ENCODE data around the gene ZNF217. TPM values are rescaled to one million over a fixed set of nuclear protein-coding genes. Genes with fewer than 3 reads are reported as not detected.
A peak's percentile ranks its signal among the peaks of the same experiment; 100 is the strongest.
"Not testable (repeated sequence)": the region's sequence is repeated elsewhere in the genome, so short reads cannot be mapped to it uniquely, and the experiment has no call there.

The ZNF217 gene
- total RNA-seq, 1 experiment from 2014 or later: 42.9 TPM

GRCh38 chr20:53595018-53595378 is 1.4 kb upstream of the ZNF217 start:
- H3K27me3 Mint-ChIP-seq (ENCODE audit: insufficient read depth, unreplicated experiment): no peaks in the 10 kb centered on the region
- H3K36me3 Mint-ChIP-seq (ENCODE audit: insufficient read depth, unreplicated experiment): no peaks in the 10 kb centered on the region
- TF ChIP-seq CTCF (IDR thresholded peaks at IDR 0.05; ENCODE audit: unreplicated experiment): no peak
- H3K4me1 Mint-ChIP-seq (ENCODE audit: insufficient read depth, unreplicated experiment): peaks cover 32% of the 10 kb centered on the region
- H3K9me3 Mint-ChIP-seq (ENCODE audit: unreplicated experiment): no peaks in the 10 kb centered on the region
- POLR2A ChIA-PET: interaction anchor here (0.6 to 13.8 kb wide), 31 partner anchors 10 to 529 kb away, joined by 3 to 350 read pairs (median 7); no protein-coding TSS in a partner anchor
- CTCF ChIA-PET: interaction anchor here (0.6 to 1.6 kb wide), 10 partner anchors 13 to 347 kb away, joined by 3 to 6 read pairs (median 3); no protein-coding TSS in a partner anchor
- TSS peak; percentile 54 for BruUV-seq (replicated peaks)
- peak overlapping the region; percentile 89 for H3K27ac Mint-ChIP-seq (ENCODE audit: low read depth, unreplicated experiment)
- peak overlapping the region; percentile 82 for H3K4me3 Mint-ChIP-seq (ENCODE audit: unreplicated experiment)
- peak; percentile 22 for DNase-seq (ENCODE audit: unreplicated experiment)
- intact Hi-C loops (cut with micrococcal nuclease): no loop called here

DNA sequence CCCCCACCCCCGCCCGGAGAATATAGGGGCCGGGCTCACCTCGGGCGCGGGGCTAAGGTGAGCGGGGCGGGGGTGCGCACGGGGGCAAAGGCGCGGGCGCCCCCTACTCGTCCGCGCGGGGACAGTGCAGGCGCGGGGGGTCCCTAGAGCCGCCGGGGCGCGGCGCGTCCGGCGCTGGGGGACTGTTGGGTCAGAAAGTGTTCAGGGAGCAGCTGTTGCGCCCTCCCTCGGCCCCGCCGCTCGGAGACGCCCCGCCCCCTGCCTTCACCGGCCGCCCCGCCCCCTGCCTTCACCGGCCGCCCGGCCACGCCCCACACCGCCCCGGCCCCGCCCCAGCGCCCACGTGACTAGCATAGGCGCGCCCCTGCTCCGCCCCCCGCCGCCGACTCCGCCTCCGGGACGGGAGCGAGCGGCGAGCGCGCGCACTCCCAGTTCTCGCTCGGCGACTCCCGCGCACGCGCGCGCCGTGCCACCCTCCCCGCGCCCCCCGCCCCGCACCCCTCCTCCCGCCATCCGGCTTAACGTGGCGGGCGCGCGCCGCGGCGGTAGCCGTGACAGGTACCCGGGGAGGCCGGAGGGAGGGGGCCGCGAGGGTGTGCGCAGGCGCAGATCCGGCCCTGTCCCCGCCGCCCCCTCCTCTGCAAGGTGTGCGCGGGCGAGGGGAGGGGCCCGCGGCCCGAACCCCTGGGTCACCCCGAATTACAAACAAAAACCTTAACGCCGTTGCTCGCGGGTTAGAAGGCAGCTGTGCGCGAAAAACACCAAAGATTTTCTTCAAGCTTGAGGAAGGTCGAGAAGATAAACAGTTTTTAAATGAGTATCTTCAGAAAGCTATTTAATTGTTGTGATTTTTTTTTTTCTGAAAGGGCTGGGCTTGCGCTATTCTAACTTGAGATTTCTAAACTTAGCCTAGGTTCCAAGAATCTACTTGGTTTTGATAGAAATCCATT is 704 bp upstream of the ZNF217 start:
- TF ChIP-seq CTCF (IDR thresholded peaks at IDR 0.05; ENCODE audit: unreplicated experiment): peak; percentile 23
- POLR2A ChIA-PET: interaction anchor here (0.6 to 13.8 kb wide), 31 partner anchors 9 to 530 kb away, joined by 3 to 350 read pairs (median 7); no protein-coding TSS in a partner anchor
- Mint-ChIP-seq H3K4me3 (ENCODE audit: unreplicated experiment) (peak overlapping the region; percentile 82), H3K27me3 (ENCODE audit: insufficient read depth, unreplicated experiment) (no peaks in the 10 kb centered on the region), H3K9me3 (ENCODE audit: unreplicated experiment) (no peaks in the 10 kb centered on the region), H3K36me3 (ENCODE audit: insufficient read depth, unreplicated experiment) (no peaks in the 10 kb centered on the region), H3K4me1 (ENCODE audit: insufficient read depth, unreplicated experiment) (peaks cover 29% of the 10 kb centered on the region), H3K27ac (ENCODE audit: low read depth, unreplicated experiment) (peak overlapping the region; percentile 93)
- intact Hi-C loops (cut with micrococcal nuclease): loop anchor here (1.0 to 5.0 kb wide), 4 partner anchors 29 to 273 kb away; no protein-coding TSS in a partner anchor
- no TSS peak for BruUV-seq (replicated peaks)
- DNase-seq (ENCODE audit: unreplicated experiment): peak; percentile 90
- CTCF ChIA-PET: interaction anchor here (0.6 to 1.6 kb wide), 10 partner anchors 12 to 347 kb away, joined by 3 to 6 read pairs (median 3); no protein-coding TSS in a partner anchor

GRCh38 chr20:53592992-53593465 is 610 bp downstream of the ZNF217 start:
- H3K27me3 Mint-ChIP-seq (ENCODE audit: insufficient read depth, unreplicated experiment): no peaks in the 10 kb centered on the region
- H3K36me3 Mint-ChIP-seq (ENCODE audit: insufficient read depth, unreplicated experiment): no peaks in the 10 kb centered on the region
- TF ChIP-seq CTCF (IDR thresholded peaks at IDR 0.05; ENCODE audit: unreplicated experiment): no peak
- H3K27ac Mint-ChIP-seq (ENCODE audit: low read depth, unreplicated experiment): peak overlapping the region; percentile 93
- intact Hi-C loops (cut with micrococcal nuclease): loop anchor here (1.0 to 5.0 kb wide), 4 partner anchors 49 to 274 kb away; no protein-coding TSS in a partner anchor
- CTCF ChIA-PET: interaction anchor here (0.6 to 1.8 kb wide), 7 partner anchors 10 to 606 kb away, joined by 3 to 6 read pairs (median 3); no protein-coding TSS in a partner anchor
- DNase-seq (ENCODE audit: unreplicated experiment): peak; percentile 38
- POLR2A ChIA-PET: interaction anchor here (0.7 to 13.8 kb wide), 17 partner anchors 8 to 468 kb away, joined by 3 to 350 read pairs (median 15); no protein-coding TSS in a partner anchor
- peak overlapping the region; percentile 82 for H3K4me3 Mint-ChIP-seq (ENCODE audit: unreplicated experiment)
- H3K9me3 Mint-ChIP-seq (ENCODE audit: unreplicated experiment): no peaks in the 10 kb centered on the region
- peaks cover 25% of the 10 kb centered on the region for H3K4me1 Mint-ChIP-seq (ENCODE audit: insufficient read depth, unreplicated experiment)
- TSS peak; percentile 81 for BruUV-seq (replicated peaks)

- intact Hi-C loops (cut with micrococcal nuclease): loop anchor here (1.0 to 5.0 kb wide), 4 partner anchors 50 to 275 kb away; no protein-coding TSS in a partner anchor
- not testable (repeated sequence) for H3K36me3 Mint-ChIP-seq (ENCODE audit: insufficient read depth, unreplicated experiment); BruUV-seq (replicated peaks); H3K9me3 Mint-ChIP-seq (ENCODE audit: unreplicated experiment); H3K27me3 Mint-ChIP-seq (ENCODE audit: insufficient read depth, unreplicated experiment)
- H3K4me3 Mint-ChIP-seq (ENCODE audit: unreplicated experiment): peak overlapping the region; percentile 82
- POLR2A ChIA-PET: interaction anchor here (0.7 to 13.8 kb wide), 17 partner anchors 10 to 469 kb away, joined by 3 to 350 read pairs (median 6); no protein-coding TSS in a partner anchor
- H3K4me1 Mint-ChIP-seq (ENCODE audit: insufficient read depth, unreplicated experiment): peaks cover 20% of the 10 kb centered on the region
- H3K27ac Mint-ChIP-seq (ENCODE audit: low read depth, unreplicated experiment): peak overlapping the region; percentile 93
- peak; percentile 71 for DNase-seq (ENCODE audit: unreplicated experiment)
- CTCF ChIA-PET: interaction anchor here (0.6 to 1.8 kb wide), 9 partner anchors 9 to 607 kb away, joined by 3 to 7 read pairs (median 3); no protein-coding TSS in a partner anchor
These were observed 1.1 kb downstream of the ZNF217 start for GRCh38 chr20:53592454-53592991.

DNA sequence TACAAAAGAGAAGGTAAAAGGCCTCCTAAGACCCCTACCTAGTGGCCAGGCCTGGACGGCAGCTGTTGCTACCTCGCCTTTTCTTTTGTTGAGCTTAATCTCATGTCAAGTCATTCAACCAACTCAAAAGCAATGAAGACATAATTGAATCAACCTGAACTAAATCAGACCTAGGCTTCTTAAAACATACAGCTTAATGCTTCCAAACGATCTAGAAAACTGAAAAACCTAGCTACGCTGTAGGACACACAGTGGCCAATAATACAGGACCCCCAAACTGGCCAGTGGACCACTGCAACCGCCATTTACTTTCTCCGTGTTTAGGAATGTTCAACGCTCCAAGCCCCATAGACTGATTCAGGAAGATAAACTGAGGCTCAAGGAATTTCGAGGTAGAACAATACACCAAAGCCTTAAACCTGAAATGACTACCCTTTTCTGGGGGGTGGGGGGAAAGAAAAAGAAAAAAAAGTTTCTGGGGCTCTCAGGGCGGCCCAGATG is 1.6 kb downstream of the ZNF217 start:
- ChIA-PET POLR2A (interaction anchor here (0.7 to 13.8 kb wide), 17 partner anchors 9 to 348 kb away, joined by 3 to 350 read pairs (median 6); no protein-coding TSS in a partner anchor), CTCF (interaction anchor here (0.8 to 1.8 kb wide), 5 partner anchors 9 to 607 kb away, joined by 3 to 7 read pairs (median 5); no protein-coding TSS in a partner anchor)
- H3K27me3 Mint-ChIP-seq (ENCODE audit: insufficient read depth, unreplicated experiment); H3K9me3 Mint-ChIP-seq (ENCODE audit: unreplicated experiment); H3K36me3 Mint-ChIP-seq (ENCODE audit: insufficient read depth, unreplicated experiment); DNase-seq (ENCODE audit: unreplicated experiment): not testable (repeated sequence)
- intact Hi-C loops (cut with micrococcal nuclease): loop anchor here (1.0 to 5.0 kb wide), 4 partner anchors 50 to 275 kb away; no protein-coding TSS in a partner anchor
- TSS peak; percentile 21 for BruUV-seq (replicated peaks)
- Mint-ChIP-seq H3K4me1 (ENCODE audit: insufficient read depth, unreplicated experiment) (peaks cover 15% of the 10 kb centered on the region), H3K27ac (ENCODE audit: low read depth, unreplicated experiment) (peak overlapping the region; percentile 93), H3K4me3 (ENCODE audit: unreplicated experiment) (peak overlapping the region; percentile 82)
